CD4-positive, alpha-beta memory T cell (primary cell): ENCODE results near the gene ITPK1. TPM values are rescaled to one million over a fixed set of nuclear protein-coding genes. Genes with fewer than 3 reads are reported as not detected.

ENCODE experiments used
- CTCF ChIA-PET: fragments of 350-600 bp; sonication (Branson Sonifier 250); formaldehyde crosslinking; loops from one replicate; lab custom pipeline; 2021; ENCODE audit warnings: inconsistent platforms; ENCODE audit not compliant: partially characterized antibody; lab: Charles Lee
- POLR2A ChIA-PET: fragments of 350-600 bp; sonication (Branson Sonifier 250); formaldehyde crosslinking; loops from one replicate; lab custom pipeline; 2021; ENCODE audit not compliant: partially characterized antibody; lab: Charles Lee
- DNase-seq, 5 donors: peaks; one replicate each; pipeline versions ENCODE4 v3.0.0 to v3.0.0-alpha.2; 2020 to 2022; ENCODE audit warnings: mixed read lengths in 1 of 5
- H3K27ac ChIP-seq: one replicate; pipeline ENCODE4 v1.7.0; 2013; ENCODE audit warnings: low read depth, low read length
- H3K27me3 ChIP-seq: 2 replicates; pipeline ENCODE4 v1.7.0; 2013; ENCODE audit warnings: mild to moderate bottlenecking, low read length, moderate library complexity; ENCODE audit not compliant: insufficient read depth
- H3K36me3 ChIP-seq: 2 replicates; pipeline ENCODE4 v1.7.0; 2013; ENCODE audit warnings: mild to moderate bottlenecking, low read length, moderate library complexity; ENCODE audit not compliant: insufficient read depth
- H3K4me1 ChIP-seq: 2 replicates; pipeline ENCODE4 v1.7.0; 2013; ENCODE audit warnings: mild to moderate bottlenecking, low read length, moderate library complexity; ENCODE audit not compliant: insufficient read depth
- H3K4me3 ChIP-seq, 2 donors: one replicate each; pipeline ENCODE4 v1.7.0; 2013; ENCODE audit warnings: low read length in 2 of 2, mild to moderate bottlenecking in 1 of 2
- H3K9me3 ChIP-seq, 2 donors: one replicate each; pipeline ENCODE4 v1.7.0; 2013; ENCODE audit warnings: low read length in 2 of 2, control low read depth in 1 of 2; ENCODE audit not compliant: control insufficient read depth in 1 of 2
- H3K27ac Mint-ChIP-seq, 7 donors: one replicate each; pipeline ENCODE4 v1.8.0; 2020 to 2021; ENCODE audit warnings: mixed read lengths in 7 of 7, mild to moderate bottlenecking in 6 of 7, inconsistent platforms in 3 of 7, moderate library complexity in 3 of 7
- H3K27me3 Mint-ChIP-seq, 2 donors: one replicate each; pipeline ENCODE4 v1.8.0; 2020 to 2021; ENCODE audit warnings: mixed read lengths in 2 of 2
- H3K36me3 Mint-ChIP-seq, 2 donors: one replicate each; pipeline ENCODE4 v1.8.0; 2020 to 2021; ENCODE audit warnings: mixed read lengths in 2 of 2, inconsistent platforms in 1 of 2, mild to moderate bottlenecking in 1 of 2
- H3K4me1 Mint-ChIP-seq, 4 donors: one replicate each; pipeline ENCODE4 v1.8.0; 2020 to 2021; ENCODE audit warnings: mixed read lengths in 4 of 4, mild to moderate bottlenecking in 1 of 4
- H3K4me3 Mint-ChIP-seq, 8 donors: one replicate each; pipeline ENCODE4 v1.8.0; 2020 to 2021; ENCODE audit warnings: mixed read lengths in 8 of 8, mild to moderate bottlenecking in 7 of 8, moderate library complexity in 6 of 8, inconsistent platforms in 3 of 8
- H3K9me3 Mint-ChIP-seq, 8 donors: one replicate each; pipeline ENCODE4 v1.8.0; 2020 to 2021; ENCODE audit warnings: mixed read lengths in 8 of 8, mild to moderate bottlenecking in 5 of 8, inconsistent platforms in 3 of 8, moderate library complexity in 1 of 8
- intact Hi-C: fragments of 100-400 bp; cut with micrococcal nuclease; formaldehyde crosslinking; loops from one replicate; pipeline ENCODE4 v1.15.1; 2023
- polyA plus RNA-seq, 2 donors: library from polyadenylated mRNA; unstranded; fragments of 300-500 nt; fragmentation: Illumina TruSeq; gene quantifications; one replicate each; pipeline ENCODE4 v1.2.3, GENCODE V29; 2021
- total RNA-seq, 2 experiments: library from RNA; stranded (reverse); gene quantifications; one replicate each; pipeline ENCODE4 v1.2.3, GENCODE V29; 2021

The ITPK1 gene
- total and polyA plus RNA-seq, 4 experiments from 2014 or later: 12.5 to 30.0 (median 26.9) TPM

DNA sequence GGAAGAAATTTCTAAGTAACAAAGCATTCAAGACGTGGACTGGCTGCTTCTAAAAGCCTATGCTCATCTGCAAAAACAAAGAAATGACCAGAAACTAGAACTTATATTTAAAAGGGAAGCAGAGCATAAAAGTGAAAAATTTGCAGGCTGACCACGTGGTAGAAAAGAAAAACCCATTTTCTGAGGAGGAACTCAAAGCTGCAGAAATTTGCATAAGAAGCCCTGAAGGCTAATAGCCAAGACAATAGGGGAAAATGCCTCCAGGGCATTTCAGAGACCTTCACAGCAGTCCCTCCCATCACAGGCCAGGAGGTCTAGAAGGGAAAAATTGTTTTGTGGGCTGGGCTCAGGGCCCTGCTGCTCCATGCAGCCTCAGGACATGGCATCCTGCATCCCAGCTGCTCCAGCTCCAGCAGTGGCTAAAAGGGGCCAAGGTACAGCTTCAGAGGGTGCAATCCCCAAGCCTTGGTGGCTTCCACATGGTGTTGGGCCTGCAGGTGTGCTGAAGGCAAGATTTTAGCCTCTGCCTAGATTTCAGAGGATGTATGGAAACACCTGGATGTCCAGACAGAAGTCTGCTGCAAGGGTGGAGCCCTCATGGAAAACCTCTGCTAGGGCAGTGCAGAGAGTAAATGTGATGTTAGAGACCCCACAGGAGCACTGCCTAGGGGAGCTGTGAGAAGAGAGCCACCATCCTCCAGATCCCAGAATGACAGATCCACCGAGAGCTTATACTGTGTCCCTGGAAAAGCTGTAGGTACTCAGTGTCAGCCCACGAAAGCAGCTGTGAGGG is 137.3 kb downstream of the ITPK1 start:
- H3K9me3 Mint-ChIP-seq: peaks cover 4 to 61% (median 45%) of the 10 kb centered on the region in 8 donors
- no peaks in the 10 kb centered on the region for H3K27me3 Mint-ChIP-seq
- no peak overlapping the region for H3K4me3 ChIP-seq
- intact Hi-C loops: no loop called here
- H3K36me3 ChIP-seq: peaks cover 4% of the 10 kb centered on the region
- no peak overlapping the region for H3K27ac ChIP-seq
- peak overlapping the region in 1 of 8 donors; percentile 5 for H3K4me3 Mint-ChIP-seq
- ChIA-PET CTCF (no interaction called here), POLR2A (no interaction called here)
- H3K4me1 Mint-ChIP-seq: no peaks in the 10 kb centered on the region
- no peaks in the 10 kb centered on the region for H3K4me1 ChIP-seq
- DNase-seq: peak in 1 of 5 donors; percentile 3
- H3K9me3 ChIP-seq: peaks cover 0 to 10% of the 10 kb centered on the region in 2 donors
- H3K27me3 ChIP-seq: no peaks in the 10 kb centered on the region
- H3K36me3 Mint-ChIP-seq: peaks cover 66 to 87% of the 10 kb centered on the region in 2 donors
- H3K27ac Mint-ChIP-seq: no peak overlapping the region

- no peaks in the 10 kb centered on the region for H3K4me1 ChIP-seq
- H3K27ac Mint-ChIP-seq: no peak overlapping the region
These were observed 139.5 kb downstream of the ITPK1 start for GRCh38 chr14:92976268-92976667.

GRCh38 chr14:92974541-92975345 is 141.0 kb downstream of the ITPK1 start:
- H3K27ac Mint-ChIP-seq: no peak overlapping the region
- no peaks in the 10 kb centered on the region for H3K27me3 ChIP-seq
- H3K4me1 Mint-ChIP-seq: peaks cover 0 to 4% (median 0%) of the 10 kb centered on the region in 4 donors
- CTCF ChIA-PET: no interaction called here
- no peak for DNase-seq
- H3K27me3 Mint-ChIP-seq: no peaks in the 10 kb centered on the region
- H3K4me3 ChIP-seq: no peak overlapping the region
- no peak overlapping the region for H3K4me3 Mint-ChIP-seq
- intact Hi-C loops: no loop called here
- no peak overlapping the region for H3K27ac ChIP-seq
- H3K36me3 Mint-ChIP-seq: peaks cover 41 to 63% of the 10 kb centered on the region in 2 donors
- peaks cover 4 to 40% (median 34%) of the 10 kb centered on the region in 8 donors for H3K9me3 Mint-ChIP-seq
- H3K36me3 ChIP-seq: peaks cover 4% of the 10 kb centered on the region
- peaks cover 0 to 10% of the 10 kb centered on the region in 2 donors for H3K9me3 ChIP-seq
- no peaks in the 10 kb centered on the region for H3K4me1 ChIP-seq
- POLR2A ChIA-PET: no interaction called here

More at GRCh38 chr14:92976268-92976667, 139.5 kb downstream of the ITPK1 start:
- ChIA-PET CTCF (no interaction called here), POLR2A (no interaction called here)
- Mint-ChIP-seq H3K9me3 (peaks cover 4 to 55% (median 43%) of the 10 kb centered on the region in 8 donors), H3K4me3 (no peak overlapping the region), H3K4me1 (peaks cover 0 to 4% (median 0%) of the 10 kb centered on the region in 4 donors), H3K27me3 (no peaks in the 10 kb centered on the region), H3K36me3 (peaks cover 51 to 78% of the 10 kb centered on the region in 2 donors)
- Histone ChIP-seq H3K4me3 (no peak overlapping the region), H3K36me3 (peaks cover 4% of the 10 kb centered on the region), H3K27me3 (no peaks in the 10 kb centered on the region), H3K9me3 (peaks cover 0 to 10% of the 10 kb centered on the region in 2 donors), H3K27ac (no peak overlapping the region)
- no peak for DNase-seq
- intact Hi-C loops: no loop called here

- Mint-ChIP-seq H3K9me3 (peaks cover 4 to 31% (median 25%) of the 10 kb centered on the region in 8 donors), H3K4me3 (no peak overlapping the region), H3K36me3 (peaks cover 36 to 59% of the 10 kb centered on the region in 2 donors), H3K4me1 (peaks cover 0 to 5% (median 0%) of the 10 kb centered on the region in 4 donors), H3K27ac (no peak overlapping the region), H3K27me3 (no peaks in the 10 kb centered on the region)
- no peak for DNase-seq
- Histone ChIP-seq H3K36me3 (peaks cover 4% of the 10 kb centered on the region), H3K27me3 (no peaks in the 10 kb centered on the region), H3K4me1 (no peaks in the 10 kb centered on the region), H3K9me3 (peaks cover 0 to 10% of the 10 kb centered on the region in 2 donors), H3K27ac (no peak overlapping the region), H3K4me3 (no peak overlapping the region)
- intact Hi-C loops: no loop called here
- POLR2A ChIA-PET: no interaction called here
- CTCF ChIA-PET: no interaction called here
These were observed 141.8 kb downstream of the ITPK1 start for GRCh38 chr14:92973798-92974372.

DNA sequence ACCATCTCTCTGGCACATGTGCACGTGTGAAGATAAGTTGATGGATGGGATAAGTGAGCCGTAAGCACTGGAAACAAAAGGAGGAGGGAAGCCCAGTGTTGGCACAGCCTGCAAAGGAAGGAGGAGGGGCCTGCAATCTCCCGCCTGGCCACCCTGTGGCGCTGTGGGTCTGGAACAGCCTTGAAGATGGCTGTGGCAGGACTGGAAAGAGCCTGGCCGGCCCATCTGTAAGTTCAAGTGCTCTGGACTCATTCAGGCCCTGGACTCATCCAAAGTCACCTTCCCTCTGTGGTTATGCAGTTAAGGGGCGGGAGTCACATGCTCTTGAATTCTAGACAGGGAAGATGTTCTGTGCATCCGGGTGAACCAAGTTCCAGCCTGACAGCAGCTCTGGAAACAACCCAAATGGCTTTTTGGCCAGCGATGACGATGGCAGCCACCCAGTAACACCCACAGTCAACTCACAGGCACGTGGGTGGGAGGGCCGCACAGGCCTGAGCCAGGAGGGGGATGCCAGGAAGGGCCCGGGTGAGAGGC is 142.4 kb downstream of the ITPK1 start:
- DNase-seq: no peak
- peaks cover 4 to 26% (median 21%) of the 10 kb centered on the region in 8 donors for H3K9me3 Mint-ChIP-seq
- no peak overlapping the region for H3K27ac ChIP-seq

DNA sequence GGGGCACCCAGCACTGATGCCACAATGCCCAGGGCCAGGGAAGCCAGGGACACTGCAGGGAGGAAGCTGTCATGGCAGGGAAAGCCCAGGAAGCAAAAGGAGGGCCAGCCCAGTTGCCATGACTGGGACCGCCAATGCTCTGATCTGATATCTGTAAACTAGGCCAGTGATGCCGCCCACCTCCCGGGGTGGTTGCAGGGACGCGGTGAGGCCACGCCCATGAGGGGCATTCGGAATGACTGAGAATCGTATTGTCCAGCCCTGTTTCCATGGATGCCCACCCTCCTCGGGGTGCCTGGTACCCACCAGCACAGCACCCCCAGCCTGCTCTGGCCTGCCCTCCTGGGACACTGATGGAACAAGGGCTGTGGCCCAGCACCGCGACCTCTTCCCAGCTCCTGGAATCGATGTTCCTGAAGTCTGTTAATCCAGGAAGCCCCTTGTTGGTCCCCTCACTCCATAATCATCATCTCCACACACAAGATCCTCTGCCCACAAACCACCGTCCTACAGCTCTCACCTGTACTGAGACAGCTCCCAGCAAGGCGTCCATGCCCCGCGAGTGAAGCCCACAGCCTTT is 144.0 kb downstream of the ITPK1 start:
- no peaks in the 10 kb centered on the region for H3K27me3 ChIP-seq
- peaks cover 4% of the 10 kb centered on the region for H3K36me3 ChIP-seq
- Mint-ChIP-seq H3K36me3 (peaks cover 19 to 45% of the 10 kb centered on the region in 2 donors), H3K27me3 (no peaks in the 10 kb centered on the region), H3K4me3 (no peak overlapping the region), H3K27ac (peak overlapping the region in 3 of 7 donors; percentile 18 to 67 (median 65)), H3K4me1 (peaks cover 0 to 5% (median 0%) of the 10 kb centered on the region in 4 donors), H3K9me3 (peaks cover 0 to 9% (median 6%) of the 10 kb centered on the region in 8 donors)
- no peak for DNase-seq
- intact Hi-C loops: loop anchor here (2.0 kb wide), 1 partner anchor 43 kb away; no protein-coding TSS in a partner anchor
- peaks cover 0 to 4% of the 10 kb centered on the region in 2 donors for H3K9me3 ChIP-seq
- no peak overlapping the region for H3K27ac ChIP-seq
- no peak overlapping the region for H3K4me3 ChIP-seq
- POLR2A ChIA-PET: no interaction called here
- CTCF ChIA-PET: no interaction called here
- H3K4me1 ChIP-seq: no peaks in the 10 kb centered on the region

More for the DNA sequence above, 142.4 kb downstream of the ITPK1 start:
- Mint-ChIP-seq H3K27ac (peak overlapping the region in 2 of 7 donors; percentile 43 to 64), H3K4me3 (no peak overlapping the region), H3K36me3 (peaks cover 36 to 57% of the 10 kb centered on the region in 2 donors), H3K27me3 (no peaks in the 10 kb centered on the region), H3K4me1 (peaks cover 0 to 5% (median 0%) of the 10 kb centered on the region in 4 donors)
- H3K4me3 ChIP-seq: no peak overlapping the region
- intact Hi-C loops: no loop called here
- no peaks in the 10 kb centered on the region for H3K4me1 ChIP-seq
- H3K9me3 ChIP-seq: peaks cover 0 to 5% of the 10 kb centered on the region in 2 donors
- ChIA-PET CTCF (interaction anchor here (1.1 kb wide), 1 partner anchor 14 kb away, joined by 3 read pairs; no protein-coding TSS in a partner anchor), POLR2A (no interaction called here)
- peaks cover 4% of the 10 kb centered on the region for H3K36me3 ChIP-seq
- no peaks in the 10 kb centered on the region for H3K27me3 ChIP-seq
